Duodenal mucosa (tissue), 2 donors: Measurements from ENCODE around the gene LRRC49.
"Not testable (repeated sequence)": the region's sequence is repeated elsewhere in the genome, so short reads cannot be mapped to it uniquely, and the experiment has no call there.

ENCODE experiments used
- H3K27ac ChIP-seq: one replicate; pipeline ENCODE4 v1.7.0; 2013; ENCODE audit warnings: low read depth, low read length
- H3K27me3 ChIP-seq, 2 donors: one replicate each; pipeline ENCODE4 v1.7.0; 2013; ENCODE audit warnings: low read length in 2 of 2, control low read depth in 1 of 2; ENCODE audit not compliant: insufficient read depth in 2 of 2, control insufficient read depth in 1 of 2
- H3K36me3 ChIP-seq, 2 donors: one replicate each; pipeline ENCODE4 v1.7.0; 2013; ENCODE audit warnings: low read length in 2 of 2, control low read depth in 1 of 2; ENCODE audit not compliant: insufficient read depth in 2 of 2, control insufficient read depth in 1 of 2
- H3K4me1 ChIP-seq, 2 donors: one replicate each; pipeline ENCODE4 v1.7.0; 2013; ENCODE audit warnings: low read length in 2 of 2, control low read depth in 1 of 2; ENCODE audit not compliant: insufficient read depth in 2 of 2, control insufficient read depth in 1 of 2
- H3K4me3 ChIP-seq, 2 donors: one replicate each; pipeline ENCODE4 v1.7.0; 2013; ENCODE audit warnings: low read length in 2 of 2, low read depth in 1 of 2
- H3K9ac ChIP-seq, 2 donors: one replicate each; pipeline ENCODE4 v1.7.0; 2013; ENCODE audit warnings: low read length in 2 of 2, low read depth in 1 of 2
- H3K9me3 ChIP-seq, 2 donors: one replicate each; pipeline ENCODE4 v1.7.0; 2013; ENCODE audit warnings: low read length in 2 of 2, control low read depth in 1 of 2; ENCODE audit not compliant: control insufficient read depth in 1 of 2

LRRC49 gene

GRCh38 chr15:70856177-70856883, 36.3 kb upstream of the LRRC49 start:
- no peak overlapping the region for H3K9ac ChIP-seq
- H3K4me1 ChIP-seq: peaks cover 0 to 3% of the 10 kb centered on the region in 2 donors
- no peak overlapping the region for H3K27ac ChIP-seq
- no peak overlapping the region for H3K4me3 ChIP-seq
- H3K9me3 ChIP-seq: no peaks in the 10 kb centered on the region
- peaks cover 21 to 30% of the 10 kb centered on the region in 2 donors for H3K27me3 ChIP-seq
- H3K36me3 ChIP-seq: no peaks in the 10 kb centered on the region

- Histone ChIP-seq H3K27ac (no peak overlapping the region), H3K4me3 (no peak overlapping the region), H3K9me3 (no peaks in the 10 kb centered on the region), H3K4me1 (peaks cover 0 to 3% of the 10 kb centered on the region in 2 donors), H3K36me3 (no peaks in the 10 kb centered on the region), H3K27me3 (peaks cover 14 to 23% of the 10 kb centered on the region in 2 donors), H3K9ac (no peak overlapping the region)
Measured at GRCh38 chr15:70856884-70857561, 35.6 kb upstream of the LRRC49 start.

- H3K36me3 ChIP-seq: no peaks in the 10 kb centered on the region
- peaks cover 14 to 23% of the 10 kb centered on the region in 2 donors for H3K27me3 ChIP-seq
- H3K4me1 ChIP-seq: peaks cover 0 to 3% of the 10 kb centered on the region in 2 donors
- no peaks in the 10 kb centered on the region for H3K9me3 ChIP-seq
- H3K9ac ChIP-seq: no peak overlapping the region
- no peak overlapping the region for H3K27ac ChIP-seq
- H3K4me3 ChIP-seq: no peak overlapping the region
Measured at GRCh38 chr15:70857562-70858285, 34.9 kb upstream of the LRRC49 start.

- not testable (repeated sequence) for H3K9me3 ChIP-seq, H3K4me3 ChIP-seq, H3K36me3 ChIP-seq, H3K9ac ChIP-seq, H3K27ac ChIP-seq, H3K4me1 ChIP-seq
- H3K27me3 ChIP-seq: peaks cover 10 to 19% of the 10 kb centered on the region in 2 donors
Measured at GRCh38 chr15:70858614-70859321, 33.9 kb upstream of the LRRC49 start.

- Histone ChIP-seq H3K27me3 (peaks cover 8 to 17% of the 10 kb centered on the region in 2 donors), H3K9ac (no peak overlapping the region), H3K36me3 (no peaks in the 10 kb centered on the region), H3K9me3 (no peaks in the 10 kb centered on the region), H3K27ac (no peak overlapping the region), H3K4me3 (no peak overlapping the region), H3K4me1 (no peaks in the 10 kb centered on the region)
Measured at GRCh38 chr15:70859322-70859908, 33.2 kb upstream of the LRRC49 start.

- Histone ChIP-seq H3K9ac (no peak overlapping the region), H3K9me3 (no peaks in the 10 kb centered on the region), H3K4me1 (no peaks in the 10 kb centered on the region), H3K27me3 (peaks cover 6 to 12% of the 10 kb centered on the region in 2 donors), H3K27ac (no peak overlapping the region), H3K4me3 (no peak overlapping the region), H3K36me3 (no peaks in the 10 kb centered on the region)
Measured at GRCh38 chr15:70859998-70860397, 32.6 kb upstream of the LRRC49 start.

GRCh38 chr15:70863450-70864218, 29.0 kb upstream of the LRRC49 start:
- Histone ChIP-seq H3K4me3 (no peak overlapping the region), H3K36me3 (no peaks in the 10 kb centered on the region), H3K27ac (no peak overlapping the region), H3K4me1 (no peaks in the 10 kb centered on the region), H3K27me3 (no peaks in the 10 kb centered on the region), H3K9me3 (no peaks in the 10 kb centered on the region), H3K9ac (no peak overlapping the region)

GRCh38 chr15:70866982-70867641, 25.5 kb upstream of the LRRC49 start:
- Histone ChIP-seq H3K27me3 (no peaks in the 10 kb centered on the region), H3K9me3 (no peaks in the 10 kb centered on the region), H3K4me3 (no peak overlapping the region), H3K36me3 (no peaks in the 10 kb centered on the region), H3K27ac (no peak overlapping the region), H3K4me1 (no peaks in the 10 kb centered on the region), H3K9ac (no peak overlapping the region)

- Histone ChIP-seq H3K4me3 (no peak overlapping the region), H3K27me3 (no peaks in the 10 kb centered on the region), H3K9me3 (no peaks in the 10 kb centered on the region), H3K36me3 (no peaks in the 10 kb centered on the region), H3K4me1 (no peaks in the 10 kb centered on the region), H3K27ac (no peak overlapping the region), H3K9ac (no peak overlapping the region)
Measured at GRCh38 chr15:70867911-70868467, 24.6 kb upstream of the LRRC49 start.
